NCI-H774 (cell line): ENCODE measurements around the gene ELMOD1.

ENCODE experiments used
- DNase-seq: peaks from one replicate; lab custom pipeline; 2025; lab: John Stamatoyannopoulos, UW

Gene ELMOD1

GRCh38 chr11:107688322-107688918, 97.5 kb downstream of the ELMOD1 start:
- no peak for DNase-seq

GRCh38 chr11:107689317-107690202, 98.6 kb downstream of the ELMOD1 start:
- DNase-seq = peak; percentile 88

GRCh38 chr11:107691000-107691750, 100.2 kb downstream of the ELMOD1 start:
- DNase-seq = no peak

- no peak for DNase-seq
Measured at GRCh38 chr11:107695446-107695845, 104.5 kb downstream of the ELMOD1 start.

GRCh38 chr11:107696140-107696539, 105.2 kb downstream of the ELMOD1 start:
- DNase-seq = no peak

- no peak for DNase-seq
Measured at GRCh38 chr11:107697291-107697690, 106.3 kb downstream of the ELMOD1 start.

GRCh38 chr11:107699371-107700285, 108.7 kb downstream of the ELMOD1 start:
- DNase-seq = no peak

- no peak for DNase-seq
Measured at GRCh38 chr11:107702109-107702660, 111.2 kb downstream of the ELMOD1 start.

- no peak for DNase-seq
Measured at GRCh38 chr11:107702723-107703122, 111.8 kb downstream of the ELMOD1 start.

GRCh38 chr11:107704451-107704850, 113.5 kb downstream of the ELMOD1 start:
- no peak for DNase-seq

GRCh38 chr11:107705027-107705426, 114.1 kb downstream of the ELMOD1 start:
- DNase-seq = no peak

GRCh38 chr11:107706531-107706930, 115.6 kb downstream of the ELMOD1 start:
- DNase-seq = no peak

- DNase-seq = no peak
Measured at GRCh38 chr11:107707215-107707671, 116.3 kb downstream of the ELMOD1 start.

- no peak for DNase-seq
Measured at GRCh38 chr11:107707807-107708206, 116.9 kb downstream of the ELMOD1 start.

GRCh38 chr11:107708792-107709191, 117.8 kb downstream of the ELMOD1 start:
- no peak for DNase-seq

GRCh38 chr11:107710301-107710700, 119.4 kb downstream of the ELMOD1 start:
- DNase-seq = no peak

GRCh38 chr11:107711861-107712755, 121.2 kb downstream of the ELMOD1 start, which contains the start of gene SLN:
SLN (minus strand) TSS chr11:107712056.
- DNase-seq = no peak

GRCh38 chr11:107713009-107713408, 122.1 kb downstream of the ELMOD1 start:
- DNase-seq = no peak
